Measurements from ENCODE around the gene PRPSAP2. TPM values are rescaled to one million over a fixed set of nuclear protein-coding genes. Genes with fewer than 3 reads are reported as not detected.

Gene PRPSAP2
- total and polyA plus RNA-seq, 4 donors = 18.2 to 56.1 (median 23.3) TPM

DNA sequence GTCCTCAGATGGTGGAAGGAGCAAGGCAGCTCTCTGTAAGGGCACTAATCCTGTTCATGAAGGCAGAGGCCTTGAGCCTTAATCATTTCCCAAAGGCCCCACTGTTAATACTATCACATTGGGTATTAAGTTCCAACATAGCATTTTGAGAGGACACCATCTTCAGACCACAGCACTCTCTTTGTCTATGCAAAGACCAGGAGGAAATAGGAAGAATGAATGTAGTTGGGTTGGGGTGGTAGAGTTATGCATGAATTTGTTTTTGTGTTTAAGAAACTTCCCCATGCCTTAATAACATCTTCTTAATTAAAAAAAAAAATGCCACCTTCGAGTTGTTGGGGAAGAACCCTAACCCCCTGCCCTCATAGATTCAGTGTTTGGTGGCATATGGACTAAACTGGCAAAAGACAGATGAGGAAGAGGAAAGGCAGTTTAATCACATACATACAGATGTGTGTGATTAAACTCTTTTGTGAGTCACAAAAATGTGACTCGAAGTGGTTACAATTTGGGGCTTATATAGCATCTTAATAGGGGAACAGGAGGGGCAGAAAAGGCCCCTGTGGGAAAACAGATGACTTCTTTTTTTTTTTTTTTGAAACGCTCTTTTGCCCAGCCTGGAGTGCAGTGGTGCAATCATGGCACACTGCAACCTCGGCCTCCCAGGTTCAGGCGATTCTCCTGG, 59.0 kb downstream of the PRPSAP2 start:
- Histone ChIP-seq H3K27ac (ENCODE audit: low read depth in 1 of 2, low read length in 1 of 2) (no peak overlapping the region), H3K4me3 (no peak overlapping the region), H3K27me3 (ENCODE audit: control insufficient read depth in 3 of 3, insufficient read depth in 3 of 3, low read length in 2 of 3) (no peaks in the 10 kb centered on the region), H3K9ac (ENCODE audit: insufficient read depth in 1 of 2, low read length in 2 of 2) (no peak overlapping the region), H3K36me3 (ENCODE audit: control insufficient read depth in 4 of 4, insufficient read depth in 4 of 4, low read length in 4 of 4) (peaks cover 5 to 24% (median 17%) of the 10 kb centered on the region in 4 donors), H3K4me1 (ENCODE audit: control insufficient read depth in 5 of 5, insufficient read depth in 5 of 5, low read length in 5 of 5) (peaks cover 0 to 12% (median 4%) of the 10 kb centered on the region in 5 donors), H3K9me3 (ENCODE audit: control insufficient read depth in 4 of 4, insufficient read depth in 3 of 4, low read length in 3 of 4) (peaks cover 0 to 1% (median 0%) of the 10 kb centered on the region in 4 donors)
- TF ChIP-seq, protein P1, sequence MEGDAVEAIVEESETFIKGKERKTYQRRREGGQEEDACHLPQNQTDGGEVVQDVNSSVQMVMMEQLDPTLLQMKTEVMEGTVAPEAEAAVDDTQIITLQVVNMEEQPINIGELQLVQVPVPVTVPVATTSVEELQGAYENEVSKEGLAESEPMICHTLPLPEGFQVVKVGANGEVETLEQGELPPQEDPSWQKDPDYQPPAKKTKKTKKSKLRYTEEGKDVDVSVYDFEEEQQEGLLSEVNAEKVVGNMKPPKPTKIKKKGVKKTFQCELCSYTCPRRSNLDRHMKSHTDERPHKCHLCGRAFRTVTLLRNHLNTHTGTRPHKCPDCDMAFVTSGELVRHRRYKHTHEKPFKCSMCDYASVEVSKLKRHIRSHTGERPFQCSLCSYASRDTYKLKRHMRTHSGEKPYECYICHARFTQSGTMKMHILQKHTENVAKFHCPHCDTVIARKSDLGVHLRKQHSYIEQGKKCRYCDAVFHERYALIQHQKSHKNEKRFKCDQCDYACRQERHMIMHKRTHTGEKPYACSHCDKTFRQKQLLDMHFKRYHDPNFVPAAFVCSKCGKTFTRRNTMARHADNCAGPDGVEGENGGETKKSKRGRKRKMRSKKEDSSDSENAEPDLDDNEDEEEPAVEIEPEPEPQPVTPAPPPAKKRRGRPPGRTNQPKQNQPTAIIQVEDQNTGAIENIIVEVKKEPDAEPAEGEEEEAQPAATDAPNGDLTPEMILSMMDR (IDR thresholded peaks at IDR 0.05; ENCODE audit: control extremely low read depth, extremely low read depth) = no peak
- no peak for ATAC-seq (ENCODE audit: insufficient read depth, low FRiP score)
- 33 to 65% methylated on average over 5 of the region's 5 CpGs for WGBS, 2 donors
- DNase-seq = no peak

DNA sequence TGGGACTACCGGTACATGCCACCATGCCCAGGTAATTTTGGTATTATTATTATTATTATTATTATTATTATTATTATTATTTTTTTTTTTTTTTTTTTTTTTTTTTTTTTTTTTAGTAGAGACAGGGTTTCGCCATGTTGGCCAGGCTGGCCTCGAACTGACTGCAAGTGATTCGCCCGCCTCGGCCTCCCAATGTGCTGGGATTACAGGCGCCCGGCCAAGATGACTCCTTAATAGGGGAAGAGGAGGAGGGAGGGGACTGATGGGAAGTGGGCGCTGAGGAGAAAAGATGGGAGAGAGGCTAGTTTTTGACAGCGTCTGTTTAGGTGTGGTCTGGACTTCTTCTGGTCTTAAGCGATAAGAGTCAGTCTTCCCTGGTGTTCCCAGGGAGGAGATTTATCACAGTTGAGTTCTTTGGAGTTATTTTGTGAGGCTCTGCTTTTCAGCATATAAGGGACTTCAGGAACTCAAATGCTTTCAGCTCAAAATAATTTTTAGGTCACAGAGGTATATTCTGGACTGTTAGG, 59.6 kb downstream of the PRPSAP2 start:
- WGBS, 2 donors = 85 to 92% methylated on average over 11 of the region's 11 CpGs
- Histone ChIP-seq H3K4me3 (no peak overlapping the region), H3K36me3 (ENCODE audit: control insufficient read depth in 4 of 4, insufficient read depth in 4 of 4, low read length in 4 of 4) (peaks cover 5 to 21% (median 15%) of the 10 kb centered on the region in 4 donors), H3K27ac (ENCODE audit: low read depth in 1 of 2, low read length in 1 of 2) (no peak overlapping the region), H3K9me3 (ENCODE audit: control insufficient read depth in 4 of 4, insufficient read depth in 3 of 4, low read length in 3 of 4) (peaks cover 0 to 1% (median 0%) of the 10 kb centered on the region in 4 donors), H3K4me1 (ENCODE audit: control insufficient read depth in 5 of 5, insufficient read depth in 5 of 5, low read length in 5 of 5) (peaks cover 0 to 16% (median 4%) of the 10 kb centered on the region in 5 donors), H3K9ac (ENCODE audit: insufficient read depth in 1 of 2, low read length in 2 of 2) (no peak overlapping the region), H3K27me3 (ENCODE audit: control insufficient read depth in 3 of 3, insufficient read depth in 3 of 3, low read length in 2 of 3) (no peaks in the 10 kb centered on the region)
- ATAC-seq (ENCODE audit: insufficient read depth, low FRiP score) (no peak), DNase-seq (no peak)
- TF ChIP-seq, protein P1 (IDR thresholded peaks at IDR 0.05; ENCODE audit: control extremely low read depth, extremely low read depth) = no peak

DNA sequence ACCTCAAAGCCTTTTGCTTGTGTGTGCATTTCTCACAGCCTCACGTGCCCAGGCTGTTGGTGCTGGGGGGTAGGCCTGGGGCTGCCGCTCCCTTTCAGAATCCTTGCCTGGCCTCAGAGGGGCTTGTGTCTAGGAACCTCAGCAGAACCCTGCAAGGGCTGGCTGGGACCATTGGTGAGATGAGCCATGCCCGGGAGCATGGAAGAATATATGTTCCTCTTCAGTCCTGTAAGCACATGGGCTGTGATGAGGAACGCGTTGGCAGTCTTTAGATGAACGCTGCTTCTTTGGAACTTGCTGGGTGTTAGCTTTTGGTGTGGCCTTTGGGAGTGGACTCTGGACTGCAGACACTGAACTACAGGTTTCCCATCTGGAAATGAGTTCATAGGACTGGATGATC, 62.0 kb downstream of the PRPSAP2 start:
- ATAC-seq (ENCODE audit: insufficient read depth, low FRiP score) (no peak), DNase-seq (no peak)
- peaks cover 0 to 16% (median 4%) of the 10 kb centered on the region in 5 donors for H3K4me1 ChIP-seq (ENCODE audit: control insufficient read depth in 5 of 5, insufficient read depth in 5 of 5, low read length in 5 of 5)
- H3K27me3 ChIP-seq (ENCODE audit: control insufficient read depth in 3 of 3, insufficient read depth in 3 of 3, low read length in 2 of 3) = no peaks in the 10 kb centered on the region
- H3K9ac ChIP-seq (ENCODE audit: insufficient read depth in 1 of 2, low read length in 2 of 2) = no peak overlapping the region
- 83 to 91% methylated on average over 6 of the region's 6 CpGs for WGBS, 2 donors
- peaks cover 0 to 17% (median 11%) of the 10 kb centered on the region in 4 donors for H3K36me3 ChIP-seq (ENCODE audit: control insufficient read depth in 4 of 4, insufficient read depth in 4 of 4, low read length in 4 of 4)
- no peak overlapping the region for H3K27ac ChIP-seq (ENCODE audit: low read depth in 1 of 2, low read length in 1 of 2)
- H3K4me3 ChIP-seq = no peak overlapping the region
- TF ChIP-seq, protein P1 (IDR thresholded peaks at IDR 0.05; ENCODE audit: control extremely low read depth, extremely low read depth) = no peak
- H3K9me3 ChIP-seq (ENCODE audit: control insufficient read depth in 4 of 4, insufficient read depth in 3 of 4, low read length in 3 of 4) = peaks cover 0 to 1% (median 0%) of the 10 kb centered on the region in 4 donors
